Choroid plexus epithelial cell (primary cell): ENCODE measurements around the gene CADM1.

Experiments
- DNase-seq: peaks from one replicate; pipeline ENCODE4 v3.0.0-alpha.2; 2010; ENCODE audit warnings: low read depth
- H3K4me3 ChIP-seq: 2 replicates; pipeline ENCODE4 v1.5.1; 2011; ENCODE audit warnings: low read depth, mild to moderate bottlenecking, control low read depth, low read length, moderate library complexity
- TF ChIP-seq, protein P1 (sequence below): conservative IDR thresholded peaks from 2 replicates; pipeline ENCODE4 v1.5.1; 2011; ENCODE audit warnings: low read depth, mild to moderate bottlenecking, control low read depth, inconsistent platforms, low read length, moderate library complexity

Gene CADM1

DNA sequence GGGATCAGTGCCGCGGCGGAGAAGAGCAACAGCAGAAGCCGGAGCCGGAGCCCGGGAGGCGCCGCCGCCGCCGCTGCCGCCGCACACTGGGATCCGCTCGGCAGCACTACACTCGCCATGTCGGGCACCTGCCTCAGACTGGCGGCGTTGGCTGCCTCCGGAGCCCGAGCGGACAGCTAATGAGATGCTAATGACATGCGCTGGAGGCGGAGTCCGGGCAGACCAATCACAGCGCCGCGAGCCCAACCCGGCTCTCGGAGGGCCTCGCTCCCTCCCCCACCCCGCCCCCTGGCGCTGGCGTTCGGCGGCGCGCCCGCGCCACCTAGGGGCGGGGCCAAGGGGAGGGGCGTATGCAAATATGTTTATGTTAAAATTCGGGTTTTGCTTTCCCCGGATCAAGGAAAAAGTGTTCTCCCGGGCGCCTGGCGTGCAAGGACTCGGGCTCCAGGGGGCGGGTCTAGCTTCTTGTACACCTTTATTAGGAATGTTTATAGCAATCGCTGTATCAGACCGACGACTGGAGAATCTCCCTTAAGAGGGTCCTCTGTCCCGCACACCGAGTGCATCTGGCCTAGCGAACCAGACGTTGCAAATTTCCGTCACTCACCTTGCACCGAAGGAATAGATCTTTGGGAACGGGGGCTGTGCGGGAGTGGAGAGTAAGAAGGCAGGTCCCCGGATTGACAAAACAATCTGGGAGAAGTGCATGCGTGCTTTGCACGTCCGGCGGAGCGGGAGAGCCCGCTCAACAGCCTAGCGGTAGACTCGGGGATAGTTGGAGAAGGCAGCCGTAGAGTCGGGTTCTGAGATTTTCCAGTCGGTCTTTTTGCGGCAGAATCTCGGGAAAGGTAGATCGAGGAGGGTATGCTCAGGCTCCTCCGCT, at the start of gene CADM1:
Gene CADM1, minus strand, starts transcription at position 140 of the 883 bp plus-strand sequence.
- DNase-seq = peak; percentile 60
- H3K4me3 ChIP-seq = peak within 1 kb of the TSS; percentile 49
- TF ChIP-seq, protein P1, sequence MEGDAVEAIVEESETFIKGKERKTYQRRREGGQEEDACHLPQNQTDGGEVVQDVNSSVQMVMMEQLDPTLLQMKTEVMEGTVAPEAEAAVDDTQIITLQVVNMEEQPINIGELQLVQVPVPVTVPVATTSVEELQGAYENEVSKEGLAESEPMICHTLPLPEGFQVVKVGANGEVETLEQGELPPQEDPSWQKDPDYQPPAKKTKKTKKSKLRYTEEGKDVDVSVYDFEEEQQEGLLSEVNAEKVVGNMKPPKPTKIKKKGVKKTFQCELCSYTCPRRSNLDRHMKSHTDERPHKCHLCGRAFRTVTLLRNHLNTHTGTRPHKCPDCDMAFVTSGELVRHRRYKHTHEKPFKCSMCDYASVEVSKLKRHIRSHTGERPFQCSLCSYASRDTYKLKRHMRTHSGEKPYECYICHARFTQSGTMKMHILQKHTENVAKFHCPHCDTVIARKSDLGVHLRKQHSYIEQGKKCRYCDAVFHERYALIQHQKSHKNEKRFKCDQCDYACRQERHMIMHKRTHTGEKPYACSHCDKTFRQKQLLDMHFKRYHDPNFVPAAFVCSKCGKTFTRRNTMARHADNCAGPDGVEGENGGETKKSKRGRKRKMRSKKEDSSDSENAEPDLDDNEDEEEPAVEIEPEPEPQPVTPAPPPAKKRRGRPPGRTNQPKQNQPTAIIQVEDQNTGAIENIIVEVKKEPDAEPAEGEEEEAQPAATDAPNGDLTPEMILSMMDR = peak; percentile 49

DNA sequence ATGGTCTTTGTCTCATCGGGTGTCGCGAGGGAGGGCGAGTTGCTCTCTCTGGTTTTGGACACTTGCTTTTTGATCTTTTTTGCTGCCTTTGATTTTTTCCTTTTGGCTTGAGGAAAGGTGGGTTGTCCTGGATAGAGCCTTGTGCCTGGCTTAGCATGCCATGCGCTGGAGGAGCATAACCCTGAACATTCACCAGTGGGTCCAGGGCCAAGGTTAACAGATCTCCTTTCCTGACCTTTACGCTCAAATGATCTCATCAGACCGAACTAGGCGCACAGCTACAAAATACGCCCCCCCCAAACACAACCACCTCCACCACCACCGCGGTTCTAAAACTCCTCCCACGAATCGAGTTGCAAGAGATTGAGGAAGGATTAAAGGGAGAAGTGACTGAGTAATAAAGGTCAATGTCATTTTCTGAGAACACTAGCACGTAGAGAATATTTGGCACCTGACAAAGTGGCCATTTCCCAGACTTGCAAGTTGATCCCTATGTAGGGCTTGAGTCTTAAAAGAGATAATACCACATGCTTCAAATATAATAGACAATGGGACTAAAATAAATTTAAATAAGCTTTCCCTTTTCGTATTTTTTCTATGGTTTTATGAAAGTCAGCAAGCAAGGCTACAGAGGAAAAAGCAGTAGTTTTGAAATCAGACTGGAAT, 48.7 kb upstream of the CADM1 start:
- H3K4me3 ChIP-seq = no peak overlapping the region
- DNase-seq = no peak
- TF ChIP-seq, protein P1 = no peak

DNA sequence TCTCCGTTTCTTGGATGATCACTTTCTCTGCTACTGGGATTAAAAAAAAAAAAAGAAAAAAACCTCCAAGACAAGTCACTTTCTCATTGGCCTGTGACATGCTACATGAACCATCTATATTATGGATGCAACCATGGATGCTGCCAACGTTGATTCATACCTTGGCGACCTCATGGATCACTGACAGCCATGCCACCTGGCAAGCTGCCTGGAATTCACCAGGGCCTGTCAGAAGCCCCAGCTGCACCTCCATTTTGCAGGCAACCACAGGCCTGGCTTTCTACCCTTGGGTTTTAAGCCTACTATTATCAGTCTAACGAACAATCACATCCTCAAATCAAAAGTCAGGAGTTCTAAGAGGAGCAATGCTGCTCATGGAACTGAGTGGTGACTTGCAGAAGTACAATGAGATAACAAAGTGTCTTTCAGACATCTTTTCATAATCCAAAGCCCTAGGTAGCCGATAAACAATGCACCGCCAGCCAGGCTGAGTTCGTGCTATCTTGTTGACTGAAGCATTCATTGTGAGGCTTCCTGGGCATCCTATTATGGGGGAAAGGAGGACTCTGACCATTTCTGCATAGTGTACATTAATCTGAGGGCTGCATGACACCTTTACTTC, 48.0 kb upstream of the CADM1 start:
- TF ChIP-seq, protein P1 = no peak
- H3K4me3 ChIP-seq = no peak overlapping the region
- DNase-seq = no peak

DNA sequence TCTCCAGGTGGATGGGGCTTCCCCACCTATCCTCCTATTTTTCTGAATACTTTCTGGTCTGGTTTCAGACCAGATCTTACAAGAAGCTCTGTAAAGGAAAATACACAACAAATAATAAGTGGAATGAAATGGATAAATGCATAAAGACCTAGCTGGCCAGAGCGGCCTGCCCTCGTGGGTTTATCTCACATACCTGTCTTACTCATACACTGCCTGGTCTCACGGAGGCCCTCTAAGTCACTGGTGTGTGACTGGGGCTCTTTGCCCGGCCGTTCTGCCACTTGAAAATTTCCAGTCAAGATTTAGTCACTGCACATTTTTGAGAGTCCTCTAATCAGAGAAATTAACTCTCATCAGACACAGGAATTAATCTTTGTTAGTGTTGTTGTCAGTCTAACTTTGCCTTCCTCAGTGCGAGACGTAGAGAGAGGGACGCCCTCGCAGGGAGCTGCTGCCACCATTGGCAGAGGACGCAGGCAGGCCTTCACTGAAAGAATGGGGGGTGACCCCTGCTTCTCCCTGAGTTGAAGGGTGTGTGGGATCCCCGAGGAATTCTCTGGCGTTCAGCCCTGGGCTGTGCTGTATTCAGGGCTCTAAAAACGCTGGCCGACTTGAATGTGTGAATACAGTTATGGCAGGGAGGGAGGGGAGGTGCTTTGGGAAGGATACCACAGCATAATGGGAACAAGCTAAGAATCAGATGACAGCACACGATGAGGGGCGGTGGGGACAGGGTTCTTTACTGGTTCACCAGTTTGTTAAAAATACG, 46.3 kb upstream of the CADM1 start:
- DNase-seq = no peak
- H3K4me3 ChIP-seq = no peak overlapping the region
- TF ChIP-seq, protein P1 = no peak

DNA sequence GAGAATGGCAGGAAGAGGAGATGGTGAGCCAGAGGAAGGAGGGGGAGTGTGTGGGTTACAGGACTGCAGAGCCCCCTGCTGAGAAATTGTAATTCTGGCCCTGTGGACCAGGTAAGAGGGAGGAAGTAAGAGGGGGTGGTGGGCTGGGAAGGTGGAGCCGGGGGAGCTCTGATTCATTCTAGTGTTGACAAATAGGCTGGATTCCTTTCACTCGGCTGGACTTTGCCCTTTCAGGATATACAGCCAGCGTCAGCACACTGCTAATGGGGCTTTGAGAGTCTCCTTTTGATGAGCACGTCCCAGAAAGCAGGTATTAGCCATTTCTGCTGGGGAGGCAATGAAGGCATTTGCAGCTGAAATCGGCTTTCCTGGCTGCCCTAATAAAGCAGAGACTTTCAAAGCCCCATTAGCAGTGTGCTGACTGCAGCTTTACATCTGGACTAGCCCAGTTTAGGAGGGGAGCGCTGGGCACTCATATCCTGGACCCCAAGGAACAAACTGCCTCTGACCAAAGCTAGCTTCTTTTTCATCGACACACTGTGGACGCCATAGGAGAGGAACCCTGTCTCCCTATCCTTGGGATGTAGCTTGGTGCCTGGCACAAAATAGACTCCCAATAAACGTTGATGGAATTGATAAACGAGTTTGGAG, 44.8 kb upstream of the CADM1 start:
- TF ChIP-seq, protein P1 = no peak
- H3K4me3 ChIP-seq = no peak overlapping the region
- no peak for DNase-seq

DNA sequence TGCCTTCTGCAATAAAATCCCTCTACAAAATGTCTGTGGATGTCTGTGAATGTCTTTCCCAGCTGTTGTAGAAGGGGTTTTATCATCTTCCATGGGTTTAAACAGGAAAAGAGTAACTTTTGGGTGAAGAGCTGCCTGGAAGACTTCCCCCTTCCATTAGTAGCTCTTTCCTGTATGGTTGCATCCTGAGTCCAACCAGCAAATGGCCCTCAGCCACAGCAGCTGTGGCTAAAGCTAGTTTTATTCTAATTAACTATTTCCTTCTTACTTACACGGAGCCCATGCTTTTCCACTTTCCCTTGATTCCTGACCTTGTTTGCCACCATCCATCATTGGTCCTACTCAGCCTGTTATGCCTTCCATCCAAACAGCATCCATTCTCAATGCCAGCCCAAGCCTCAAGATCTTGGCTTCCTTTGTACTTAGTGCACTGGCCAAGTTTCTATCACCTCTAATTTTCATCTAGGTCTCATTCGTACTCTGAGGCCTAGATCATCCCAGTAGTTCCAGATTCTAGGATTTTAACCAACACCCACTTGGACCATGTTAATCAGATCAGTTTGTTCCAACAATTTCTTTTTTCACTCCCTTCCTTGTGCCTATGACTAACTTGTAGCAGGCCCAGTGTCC, 41.5 kb upstream of the CADM1 start:
- no peak overlapping the region for H3K4me3 ChIP-seq
- DNase-seq = no peak
- TF ChIP-seq, protein P1 = no peak
